GM23248 (cell line): Measurements from ENCODE around the gene CHD3.

Source experiments
- EZH2 ChIP-seq: fragments of 200-600 bp; sonication (generic); IDR thresholded peaks from 2 replicates; pipeline ENCODE4 v1.6.1; 2018; ENCODE audit warnings: antibody characterized with exemption, mild to moderate bottlenecking; ENCODE audit not compliant: insufficient read depth, poor library complexity, severe bottlenecking
- EZH2phosphoT487 ChIP-seq: fragments of 200-600 bp; sonication (generic); IDR thresholded peaks from 2 replicates; pipeline ENCODE4 v1.6.1; 2018; ENCODE audit warnings: antibody characterized with exemption, moderate library complexity, mild to moderate bottlenecking, low read depth; ENCODE audit not compliant: insufficient read depth

- TF ChIP-seq EZH2phosphoT487 (no peak), EZH2 (no peak)
Observed at GRCh38 chr17:7846765-7847661, 41.6 kb upstream of the CHD3 start.
